DMS 273 (cell line): Measurements from ENCODE around the gene GNB2.
"Not testable (repeated sequence)": the region's sequence is repeated elsewhere in the genome, so short reads cannot be mapped to it uniquely, and the experiment has no call there.

Experiments
- DNase-seq: peaks from one replicate; lab custom pipeline; 2025; ENCODE audit not compliant: unreplicated experiment; lab: John Stamatoyannopoulos, UW

GNB2 gene

DNA sequence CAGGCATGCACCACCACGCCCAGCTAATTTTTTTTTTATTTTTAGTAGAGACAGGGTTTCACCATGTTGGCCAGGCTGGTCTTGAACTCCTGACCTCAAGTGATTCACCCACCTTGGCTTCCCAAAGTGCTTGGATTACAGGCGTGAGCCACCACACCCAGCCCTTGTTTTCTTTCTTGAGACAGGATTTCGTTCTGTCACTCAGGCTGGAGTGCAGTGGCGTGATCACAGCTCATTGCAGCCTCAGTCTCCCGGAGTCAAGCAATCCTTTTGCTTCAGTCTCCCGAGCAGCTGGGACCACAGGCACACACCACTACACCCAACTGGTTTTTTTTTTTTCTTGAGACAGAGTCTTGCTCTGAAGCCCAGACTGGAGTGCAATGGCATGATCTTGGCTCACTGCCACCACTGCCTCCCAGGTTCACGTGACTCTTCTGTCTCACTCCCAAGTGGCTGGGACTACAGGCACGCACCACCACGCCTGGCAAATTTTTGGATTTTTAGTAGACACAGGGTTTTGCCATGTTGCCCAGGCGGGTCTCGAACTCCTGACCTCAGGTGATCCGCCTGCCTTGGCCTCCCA is 11.3 kb upstream of the GNB2 start:
- DNase-seq, result not testable (repeated sequence)

GRCh38 chr7:100665168-100665726 is 8.3 kb upstream of the GNB2 start:
- no peak for DNase-seq

DNA sequence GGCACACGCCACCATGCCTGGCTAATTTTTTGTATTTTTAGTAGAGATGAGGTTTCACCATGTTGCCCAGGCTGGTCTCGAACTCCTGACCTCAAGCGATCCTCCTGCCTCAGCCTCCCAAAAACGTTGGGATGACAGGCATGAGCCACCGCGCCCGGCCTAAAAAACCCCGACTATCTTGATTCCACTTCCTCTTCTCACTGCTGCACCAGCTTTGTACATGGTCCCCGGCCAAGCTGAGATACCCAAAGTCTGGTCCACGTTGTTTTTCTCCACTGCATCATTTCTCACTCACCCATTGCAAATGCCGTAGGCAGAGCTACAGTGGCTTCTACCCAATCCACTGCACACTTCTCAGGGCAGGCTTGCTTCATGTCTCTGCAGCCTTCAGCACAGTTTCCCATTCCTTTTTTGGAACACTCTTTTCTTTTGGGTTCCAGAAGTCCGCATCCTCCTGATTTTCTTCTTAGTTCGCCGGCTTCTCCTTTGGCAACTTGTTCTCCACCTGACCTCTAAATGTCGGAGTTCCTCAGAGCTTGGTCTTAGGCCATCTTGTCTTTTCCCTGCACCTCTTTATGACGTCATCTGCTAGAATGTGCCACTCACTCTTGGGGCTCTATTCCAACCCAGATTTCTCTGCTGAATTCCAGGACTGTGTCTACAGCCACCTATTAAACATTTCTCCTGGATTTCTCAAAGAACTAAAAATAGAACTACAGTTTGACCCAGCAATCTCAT is 6.0 kb upstream of the GNB2 start:
- DNase-seq, result no peak

DNA sequence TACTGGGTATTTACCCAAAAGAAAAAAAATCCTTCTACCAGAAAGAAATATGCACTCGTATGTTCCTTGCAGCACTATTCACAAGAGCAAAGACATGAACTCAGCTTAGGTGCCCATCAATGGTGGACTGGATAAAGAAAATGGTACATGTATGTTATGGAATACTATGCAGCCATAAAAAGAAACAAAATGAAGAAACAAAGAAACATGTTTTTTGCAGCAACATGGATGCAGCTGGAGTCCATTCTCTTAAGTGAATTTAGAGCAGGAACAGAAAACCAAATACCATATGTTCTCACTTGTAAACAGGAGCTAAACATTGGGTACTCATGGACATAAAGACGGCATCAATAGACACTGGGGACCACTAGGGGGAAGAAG is 5.5 kb upstream of the GNB2 start:
- DNase-seq, result no peak

- DNase-seq, result not testable (repeated sequence)
These were observed 4.4 kb upstream of the GNB2 start for GRCh38 chr7:100669106-100669505.

- DNase-seq, result no peak
These were observed 3.5 kb upstream of the GNB2 start for GRCh38 chr7:100670074-100670473.

- no peak for DNase-seq
These were observed 1.9 kb upstream of the GNB2 start for GRCh38 chr7:100671353-100672327.

- DNase-seq, result peak; percentile 72
These were observed 436 bp downstream of the GNB2 start for GRCh38 chr7:100673942-100674410.

- DNase-seq, result peak; percentile 79
These were observed 1.0 kb downstream of the GNB2 start for GRCh38 chr7:100674411-100675104.

GRCh38 chr7:100675105-100675451 is 1.5 kb downstream of the GNB2 start:
- no peak for DNase-seq

- DNase-seq, result peak; percentile 88
These were observed 2.2 kb downstream of the GNB2 start for GRCh38 chr7:100675581-100676350.

DNA sequence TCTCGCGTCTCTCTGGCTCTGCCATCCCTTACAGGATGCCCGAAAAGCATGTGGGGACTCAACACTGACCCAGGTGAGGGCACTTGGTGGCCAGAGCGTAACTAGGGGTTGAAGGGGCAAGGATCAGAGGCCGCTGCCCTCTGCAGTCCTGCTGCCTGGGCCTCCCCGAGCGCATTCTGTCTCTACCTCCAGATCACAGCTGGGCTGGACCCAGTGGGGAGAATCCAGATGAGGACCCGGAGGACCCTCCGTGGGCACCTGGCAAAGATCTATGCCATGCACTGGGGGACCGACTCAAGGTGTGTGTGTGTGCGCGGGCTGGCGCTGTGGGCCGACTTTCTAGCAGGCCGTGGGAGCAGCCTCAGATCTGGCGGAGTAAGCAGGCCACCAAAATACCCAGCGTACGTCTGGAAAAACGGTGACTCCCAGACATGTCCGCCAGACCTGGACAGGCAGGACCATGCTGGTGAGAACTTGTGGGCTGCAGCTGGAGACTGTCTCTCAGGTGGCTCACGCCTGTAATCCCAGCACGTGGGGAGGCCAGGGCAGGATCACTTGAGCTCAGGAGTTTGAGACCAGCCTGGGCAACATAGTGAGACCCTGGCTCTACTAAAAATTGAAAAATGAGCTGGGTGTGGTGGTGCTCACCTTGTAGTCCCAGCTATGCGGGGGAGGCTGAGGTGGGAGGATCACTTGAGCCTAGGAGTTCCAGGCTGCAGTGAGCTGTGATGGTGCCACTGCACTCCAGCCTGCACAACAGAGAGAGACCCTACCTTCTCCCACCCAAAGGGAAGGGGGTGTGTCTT is 3.2 kb downstream of the GNB2 start:
- DNase-seq, result no peak

DNA sequence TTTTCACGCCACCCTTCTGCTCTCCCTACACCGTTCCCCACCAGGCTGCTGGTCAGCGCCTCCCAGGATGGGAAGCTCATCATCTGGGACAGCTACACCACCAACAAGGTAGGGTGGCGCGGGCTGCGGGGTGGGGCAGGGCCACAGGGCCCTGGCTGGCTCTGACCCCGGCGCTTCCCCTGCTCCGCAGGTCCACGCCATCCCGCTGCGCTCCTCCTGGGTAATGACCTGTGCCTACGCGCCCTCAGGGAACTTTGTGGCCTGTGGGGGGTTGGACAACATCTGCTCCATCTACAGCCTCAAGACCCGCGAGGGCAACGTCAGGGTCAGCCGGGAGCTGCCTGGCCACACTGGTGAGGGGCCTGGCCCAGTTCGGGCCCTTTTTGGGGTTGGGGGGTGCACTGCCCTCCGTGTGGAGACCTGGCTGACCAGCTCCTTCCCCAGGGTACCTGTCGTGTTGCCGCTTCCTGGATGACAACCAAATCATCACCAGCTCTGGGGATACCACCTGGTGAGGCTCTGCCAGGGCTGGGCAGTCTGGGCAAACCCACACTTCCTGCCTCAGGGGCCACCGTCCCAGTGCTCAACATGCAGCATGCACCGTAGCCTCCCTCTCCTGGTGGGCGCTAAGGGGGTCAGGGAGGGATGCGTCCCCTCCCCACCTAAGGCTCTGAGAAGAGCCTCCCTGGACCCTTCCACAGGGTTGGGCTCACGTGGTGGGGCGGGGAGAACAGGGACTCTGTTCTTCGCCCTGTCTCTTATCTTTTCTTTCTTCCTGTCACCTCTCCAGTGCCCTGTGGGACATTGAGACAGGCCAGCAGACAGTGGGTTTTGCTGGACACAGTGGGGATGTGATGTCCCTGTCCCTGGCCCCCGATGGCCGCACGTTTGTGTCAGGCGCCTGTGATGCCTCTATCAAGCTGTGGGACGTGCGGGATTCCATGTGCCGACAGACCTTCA is 4.0 kb downstream of the GNB2 start:
- DNase-seq, result no peak

DNA sequence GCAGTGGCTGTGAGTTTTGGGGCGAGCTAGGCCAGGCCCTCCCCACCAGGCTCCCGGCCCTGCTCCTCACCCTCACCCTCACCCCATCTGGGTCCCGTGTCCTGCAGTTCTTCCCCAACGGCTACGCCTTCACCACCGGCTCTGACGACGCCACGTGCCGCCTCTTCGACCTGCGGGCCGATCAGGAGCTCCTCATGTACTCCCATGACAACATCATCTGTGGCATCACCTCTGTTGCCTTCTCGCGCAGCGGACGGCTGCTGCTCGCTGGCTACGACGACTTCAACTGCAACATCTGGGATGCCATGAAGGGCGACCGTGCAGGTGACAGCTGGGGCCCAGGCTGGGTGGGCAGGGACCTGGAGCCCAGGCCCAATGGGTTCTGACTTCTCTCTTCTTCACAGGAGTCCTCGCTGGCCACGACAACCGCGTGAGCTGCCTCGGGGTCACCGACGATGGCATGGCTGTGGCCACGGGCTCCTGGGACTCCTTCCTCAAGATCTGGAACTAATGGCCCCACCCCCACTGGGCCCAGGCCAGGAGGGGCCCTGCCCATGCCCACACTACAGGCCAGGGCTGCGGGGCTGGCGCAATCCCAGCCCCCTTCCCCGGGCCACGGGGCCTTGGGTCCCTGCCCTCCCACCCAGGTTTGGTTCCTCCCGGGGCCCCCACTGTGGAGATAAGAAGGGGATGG is 4.9 kb downstream of the GNB2 start:
- peak; percentile 51 for DNase-seq

DNA sequence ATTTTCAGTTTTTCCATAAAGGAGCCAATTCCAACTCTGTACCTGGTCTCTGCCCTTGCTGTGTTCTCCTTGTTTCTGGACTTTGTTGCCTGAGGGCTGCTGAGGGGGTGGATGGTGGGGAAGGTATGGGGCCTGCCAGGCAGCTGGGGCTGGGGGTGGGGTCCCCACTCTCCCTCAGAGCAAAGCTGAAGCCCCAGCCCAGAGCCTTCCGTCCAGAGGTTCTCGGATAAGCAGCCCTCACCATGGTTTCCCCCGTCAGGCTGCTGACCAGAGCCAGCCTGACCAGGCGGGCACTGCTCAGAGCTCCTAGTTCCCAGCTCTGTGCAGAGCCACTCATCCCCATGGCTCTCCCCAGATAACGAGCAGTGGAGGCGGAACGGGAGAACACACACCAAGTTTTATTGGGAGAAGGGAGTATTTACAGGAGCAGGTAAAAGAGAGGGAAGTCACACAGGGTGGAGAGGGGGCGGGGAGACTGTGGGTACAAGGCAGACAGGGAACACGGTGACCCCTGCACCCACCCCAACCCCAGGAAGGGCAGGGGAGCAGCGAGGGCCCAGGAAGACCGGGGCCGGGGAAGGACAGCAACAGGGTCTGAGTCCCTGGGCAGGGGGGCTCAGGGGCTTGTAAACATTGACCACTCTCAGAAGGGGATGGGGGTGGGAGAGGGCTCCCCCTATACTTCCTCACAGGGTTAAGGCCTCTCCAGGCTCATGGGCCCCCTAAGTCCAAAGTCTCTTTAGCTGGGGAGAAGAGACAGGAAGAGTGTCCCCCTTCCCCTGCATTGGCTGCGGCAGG is 5.8 kb downstream of the GNB2 start:
- DNase-seq, result peak; percentile 53

DNA sequence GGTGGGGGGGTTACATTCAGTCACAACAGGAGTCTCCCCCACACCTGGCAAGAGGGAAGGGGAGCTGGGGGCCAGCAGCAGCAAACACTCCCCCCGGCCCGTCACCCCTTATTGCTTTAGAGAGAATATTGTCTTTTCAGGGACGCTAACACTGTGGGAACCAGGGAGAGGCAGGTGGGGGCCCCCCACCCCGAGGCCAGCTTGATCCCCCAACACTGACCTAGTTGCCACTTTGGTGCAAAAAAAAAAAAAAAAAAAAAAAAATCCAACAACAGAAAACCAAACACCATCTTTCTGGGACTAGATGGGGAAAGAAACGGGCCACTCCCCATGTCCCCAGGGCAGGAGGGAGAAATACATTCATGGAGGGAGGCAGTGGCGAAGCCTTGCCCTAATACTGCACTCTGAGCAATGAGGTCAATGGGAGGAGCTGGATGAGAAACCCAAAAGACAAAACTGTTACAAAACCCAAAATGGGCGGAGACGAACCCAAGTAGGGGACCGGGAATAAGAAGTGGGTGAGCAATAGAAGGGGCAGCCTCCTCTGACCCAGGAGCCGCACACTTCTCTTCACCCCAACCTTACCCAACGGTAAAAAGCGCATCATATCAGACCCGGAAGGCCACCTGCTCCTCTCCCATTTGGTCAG is 6.5 kb downstream of the GNB2 start:
- peak; percentile 61 for DNase-seq
